Suprapubic skin (tissue), 4 donors: ENCODE results near the gene UGT1A7. TPM values are rescaled to one million over a fixed set of nuclear protein-coding genes. Genes with fewer than 3 reads are reported as not detected.

Experiments used
- DNase-seq, 2 donors: peaks; one replicate each; pipeline ENCODE4 v3.0.0-alpha.2; 2019; ENCODE audit warnings: low spot score in 2 of 2
- H3K27ac ChIP-seq: fragments of 200-600 bp; sonication (generic); one replicate; pipeline ENCODE4 v1.5.1; 2019
- H3K27me3 ChIP-seq: fragments of 200-600 bp; sonication (generic); one replicate; pipeline ENCODE4 v1.5.1; 2019
- H3K36me3 ChIP-seq: fragments of 200-600 bp; sonication (generic); one replicate; pipeline ENCODE4 v1.5.1; 2019
- H3K4me1 ChIP-seq: fragments of 200-600 bp; sonication (generic); one replicate; pipeline ENCODE4 v1.5.1; 2019
- H3K4me3 ChIP-seq: fragments of 200-600 bp; sonication (generic); one replicate; pipeline ENCODE4 v1.5.1; 2019; ENCODE audit warnings: mild to moderate bottlenecking
- H3K9me3 ChIP-seq: fragments of 200-600 bp; sonication (generic); one replicate; pipeline ENCODE4 v1.5.1; 2019
- CTCF ChIP-seq, 2 donors: fragments of 200-600 bp in 1 of 2; fragments of 450-650 bp in 1 of 2; sonication (generic) in 1 of 2; IDR thresholded peaks; one replicate each; pipeline ENCODE4 v1.5.1; 2016 to 2019; ENCODE audit warnings: antibody characterized with exemption in 2 of 2, mild to moderate bottlenecking in 1 of 2, moderate library complexity in 1 of 2
- EP300 ChIP-seq: sonication (generic); formaldehyde crosslinking; IDR thresholded peaks from one replicate; pipeline ENCODE4 v1.6.1; 2017; ENCODE audit warnings: antibody characterized with exemption
- POLR2A ChIP-seq, 2 donors: fragments of 450-650 bp; IDR thresholded peaks; one replicate each; pipeline ENCODE4 v1.6.1; 2017; ENCODE audit warnings: antibody characterized with exemption in 2 of 2, mild to moderate bottlenecking in 2 of 2, moderate library complexity in 2 of 2
- POLR2AphosphoS5 ChIP-seq, 3 donors: sonication (generic); formaldehyde crosslinking; IDR thresholded peaks; one replicate each; pipeline ENCODE4 v1.6.1; 2017; ENCODE audit warnings: antibody characterized with exemption in 3 of 3
- WGBS: methylation state at CpG from one replicate; pipeline ENCODE4 v1.1.5; 2018; 5-methylcytosine and 5-hydroxymethylcytosine counted together
- total RNA-seq, 4 donors: library from RNA; depleted of rRNA; stranded (reverse); fragments of >200 nt; gene quantifications; one replicate each; pipeline ENCODE4 v1.1.0, GENCODE V29; 2016

The UGT1A7 gene
- total RNA-seq, 4 donors from 2014 or later = 1.3 to 8.0 (median 2.2) TPM

DNA sequence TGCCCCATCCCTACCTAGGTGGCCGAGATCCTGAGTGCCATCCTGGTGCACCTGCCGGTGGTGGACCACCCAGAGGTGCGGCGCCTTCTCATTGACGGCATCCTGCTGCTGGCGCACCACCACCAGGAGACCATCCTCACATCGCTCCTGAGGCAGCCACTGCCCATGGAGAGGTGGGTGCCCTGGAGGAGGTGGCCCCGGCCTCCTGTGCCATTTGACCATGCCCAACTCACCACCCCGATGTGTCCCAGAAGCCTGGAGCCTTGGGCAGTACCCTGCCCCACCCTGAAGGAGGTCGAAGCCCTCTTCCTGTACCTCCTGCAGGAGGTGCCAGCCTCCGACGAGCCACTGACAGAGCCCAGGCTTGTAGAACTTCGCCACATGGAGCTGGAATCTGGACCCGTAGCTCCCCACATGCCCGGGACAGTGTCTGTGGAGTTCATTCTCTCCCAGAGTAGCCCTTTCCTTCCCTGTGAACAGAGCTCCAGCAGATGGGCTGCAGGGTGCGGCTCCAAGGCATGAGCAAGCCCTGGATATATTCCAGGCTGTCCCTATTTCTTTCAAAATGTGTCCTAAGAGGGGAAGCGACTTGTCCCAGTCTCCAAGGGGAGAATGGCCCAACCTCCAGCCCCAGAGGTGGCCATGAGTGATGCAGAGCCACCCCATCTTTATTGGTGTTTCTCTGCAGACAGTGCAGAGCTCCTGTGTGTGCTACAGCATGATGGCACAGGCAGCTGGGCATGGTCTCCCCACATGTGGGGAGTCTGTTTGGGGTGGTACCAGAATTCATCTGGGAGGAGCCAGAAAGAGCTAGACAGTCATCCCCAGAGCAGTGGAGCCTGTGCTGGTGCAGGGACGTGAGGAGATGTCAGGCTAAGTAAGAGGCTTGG lies 138.4 kb downstream of the UGT1A7 start:
- TF ChIP-seq POLR2AphosphoS5 (IDR thresholded peaks at IDR 0.05) = no peak
- TF ChIP-seq EP300 = no peak
- no peak for TF ChIP-seq CTCF (IDR thresholded peaks at IDR 0.05)
- TF ChIP-seq POLR2A (IDR thresholded peaks at IDR 0.05) = no peak
- no peak overlapping the region for H3K4me3 ChIP-seq

GRCh38 chr2:233820774-233821105 lies 139.0 kb downstream of the UGT1A7 start:
- H3K36me3 ChIP-seq = no peaks in the 10 kb centered on the region
- no peaks in the 10 kb centered on the region for H3K9me3 ChIP-seq
- peak in 1 of 2 donors; percentile 52 for DNase-seq
- no peaks in the 10 kb centered on the region for H3K27me3 ChIP-seq
- no peaks in the 10 kb centered on the region for H3K4me1 ChIP-seq
- no peak overlapping the region for H3K4me3 ChIP-seq
- no peak overlapping the region for H3K27ac ChIP-seq
- TF ChIP-seq POLR2AphosphoS5 (IDR thresholded peaks at IDR 0.05) (no peak), POLR2A (IDR thresholded peaks at IDR 0.05) (no peak), EP300 (no peak), CTCF (IDR thresholded peaks at IDR 0.05) (no peak)
- 84% methylated on average over 5 of the region's 6 CpGs for WGBS

More for the DNA sequence above, 138.4 kb downstream of the UGT1A7 start:
- Histone ChIP-seq H3K9me3 (no peaks in the 10 kb centered on the region), H3K27me3 (no peaks in the 10 kb centered on the region), H3K4me1 (no peaks in the 10 kb centered on the region), H3K36me3 (no peaks in the 10 kb centered on the region), H3K27ac (no peak overlapping the region)
- DNase-seq = peak; percentile 44 to 69
- 71% methylated on average over 5 of the region's 18 CpGs for WGBS

DNA sequence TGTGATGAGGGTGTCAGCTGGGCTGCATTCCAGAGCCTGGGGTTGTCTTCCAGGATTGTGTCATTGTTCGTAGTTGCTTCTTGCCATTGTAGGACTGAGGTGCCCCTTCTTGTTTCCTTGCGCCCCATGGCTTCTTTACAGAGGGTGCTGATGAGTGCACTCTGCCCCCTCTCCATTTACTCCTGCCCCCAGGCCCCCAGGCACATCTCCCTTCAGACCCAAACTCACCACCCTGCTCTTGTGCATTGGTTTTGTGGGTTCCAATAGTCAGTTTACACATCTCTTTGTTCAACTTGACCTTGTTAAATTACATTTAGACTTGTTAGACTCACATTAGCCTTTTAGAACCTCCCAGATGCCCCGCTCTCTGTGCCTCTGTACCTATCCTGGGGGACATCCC lies 139.5 kb downstream of the UGT1A7 start:
- H3K36me3 ChIP-seq = no peaks in the 10 kb centered on the region
- H3K4me1 ChIP-seq = no peaks in the 10 kb centered on the region
- no peak overlapping the region for H3K27ac ChIP-seq
- peaks cover under 1% of the 10 kb centered on the region for H3K9me3 ChIP-seq
- no peaks in the 10 kb centered on the region for H3K27me3 ChIP-seq
- WGBS = 89% methylated on average over 3 of the region's 3 CpGs
- TF ChIP-seq POLR2A (IDR thresholded peaks at IDR 0.05) = no peak
- no peak for TF ChIP-seq EP300
- TF ChIP-seq CTCF (IDR thresholded peaks at IDR 0.05) = no peak
- TF ChIP-seq POLR2AphosphoS5 (IDR thresholded peaks at IDR 0.05) = no peak
- no peak overlapping the region for H3K4me3 ChIP-seq
- peak; percentile 9 to 34 for DNase-seq

DNA sequence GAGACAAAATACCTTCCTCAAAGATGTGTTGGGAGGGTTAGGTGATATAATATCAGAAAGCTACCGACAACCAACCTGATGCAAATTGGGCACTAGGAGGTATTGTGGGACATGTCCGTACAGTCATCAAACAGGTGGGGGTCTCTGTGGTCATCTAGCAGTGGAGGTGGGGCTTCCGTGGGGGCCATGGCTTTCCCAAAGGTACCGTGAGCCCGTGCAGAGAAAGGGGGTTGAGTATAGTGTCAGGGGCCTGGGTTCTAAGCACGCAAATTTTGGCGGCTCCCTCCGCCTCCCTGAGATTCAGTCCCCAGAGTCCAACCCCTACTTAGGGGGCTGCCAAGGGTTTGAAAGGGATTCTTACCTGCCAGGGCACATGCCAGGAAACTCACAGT lies 140.0 kb downstream of the UGT1A7 start:
- Histone ChIP-seq H3K9me3 (peaks cover 3% of the 10 kb centered on the region), H3K27me3 (no peaks in the 10 kb centered on the region), H3K36me3 (no peaks in the 10 kb centered on the region), H3K4me3 (no peak overlapping the region), H3K27ac (no peak overlapping the region), H3K4me1 (no peaks in the 10 kb centered on the region)
- WGBS = 98% methylated on average over 6 of the region's 8 CpGs
- TF ChIP-seq EP300 (no peak), POLR2A (IDR thresholded peaks at IDR 0.05) (no peak), POLR2AphosphoS5 (IDR thresholded peaks at IDR 0.05) (no peak), CTCF (IDR thresholded peaks at IDR 0.05) (no peak)
- peak; percentile 24 to 57 for DNase-seq

DNA sequence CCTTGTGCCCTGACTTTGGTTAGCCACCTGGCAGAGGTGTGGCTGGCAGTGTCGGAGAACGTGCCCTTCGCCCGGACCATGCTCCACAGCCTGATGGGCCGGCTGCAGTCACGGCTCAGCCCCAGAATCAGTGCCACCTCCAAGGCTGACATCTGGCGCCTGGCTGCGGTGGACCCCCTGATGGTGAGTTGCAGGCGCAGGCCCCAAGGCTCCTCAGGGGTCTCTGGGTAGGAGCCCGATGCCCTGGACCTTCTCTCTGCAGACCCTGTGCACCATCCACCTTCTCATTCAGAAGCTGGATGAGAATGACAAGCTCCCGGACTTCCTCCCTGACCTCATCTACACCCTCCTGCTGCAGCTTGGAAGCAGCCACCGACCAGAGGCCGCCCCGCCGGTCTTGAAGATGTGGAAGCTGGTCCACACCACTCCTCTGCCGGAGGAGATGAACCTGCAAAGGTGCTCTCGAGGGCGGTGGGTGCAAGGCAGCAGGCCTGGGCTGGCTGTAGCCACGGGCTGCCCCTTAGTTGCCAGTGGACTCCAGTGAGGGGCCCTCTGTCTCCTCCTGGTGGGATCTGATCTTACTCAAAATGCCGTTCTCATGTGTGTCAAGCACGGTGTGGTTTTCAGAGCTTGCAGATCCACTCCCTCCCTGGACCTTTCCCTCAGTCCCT lies 140.5 kb downstream of the UGT1A7 start:
- 94% methylated on average over 2 of the region's 21 CpGs for WGBS
- Histone ChIP-seq H3K4me3 (no peak overlapping the region), H3K36me3 (no peaks in the 10 kb centered on the region), H3K9me3 (peaks cover 3% of the 10 kb centered on the region), H3K27me3 (no peaks in the 10 kb centered on the region), H3K27ac (no peak overlapping the region), H3K4me1 (no peaks in the 10 kb centered on the region)
- TF ChIP-seq CTCF (IDR thresholded peaks at IDR 0.05) (no peak), EP300 (no peak), POLR2AphosphoS5 (IDR thresholded peaks at IDR 0.05) (no peak), POLR2A (IDR thresholded peaks at IDR 0.05) (no peak)
- peak; percentile 39 to 73 for DNase-seq
